WTC11 (cell line): ENCODE data around the gene NPHP3. TPM values are rescaled to one million over a fixed set of nuclear protein-coding genes. Genes with fewer than 3 reads are reported as not detected.

ENCODE experiments used
- ATAC-seq: fragments of 200-7000 bp; cut with Tn5 transposase; 2 replicates; pipeline ENCODE4 v1.10.0; 2021; ENCODE audit warnings: mild to moderate bottlenecking, moderate library complexity
- CTCF ChIA-PET: fragments of 300-600 bp; sonication (Branson Sonifier 250); formaldehyde crosslinking; loops from one replicate; lab custom pipeline; 2021; ENCODE audit warnings: antibody characterized with exemption; lab: Charles Lee
- POLR2A ChIA-PET: fragments of 350-600 bp; sonication (Branson Sonifier 250); formaldehyde crosslinking; loops from one replicate; lab custom pipeline; 2021; ENCODE audit warnings: antibody characterized with exemption; lab: Charles Lee
- DNase-seq: peaks from one replicate; pipeline ENCODE4 v3.0.0; 2021; ENCODE audit warnings: low spot score
- H3K27ac Mint-ChIP-seq: 2 replicates; pipeline ENCODE4 v1.8.0; 2021; ENCODE audit warnings: mixed read lengths
- H3K27me3 Mint-ChIP-seq: 2 replicates; pipeline ENCODE4 v1.8.0; 2021; ENCODE audit warnings: low read depth, mild to moderate bottlenecking, moderate library complexity, mixed read lengths
- H3K36me3 Mint-ChIP-seq: 2 replicates; pipeline ENCODE4 v1.8.0; 2021; ENCODE audit warnings: mixed read lengths
- H3K4me1 Mint-ChIP-seq: 2 replicates; pipeline ENCODE4 v1.8.0; 2022; ENCODE audit warnings: mixed read lengths
- H3K4me3 Mint-ChIP-seq: 2 replicates; pipeline ENCODE4 v1.8.0; 2021; ENCODE audit warnings: mild to moderate bottlenecking, moderate library complexity, mixed read lengths
- H3K9me3 Mint-ChIP-seq: 2 replicates; pipeline ENCODE4 v1.8.0; 2021; ENCODE audit warnings: mixed read lengths
- CBFB ChIP-seq: sonication (generic); formaldehyde crosslinking; IDR thresholded peaks from 2 replicates; pipeline ENCODE4 v1.8.1; 2022; ENCODE audit warnings: mild to moderate bottlenecking, low read depth, missing genetic modification reagents
- CREB1 ChIP-seq: sonication (generic); formaldehyde crosslinking; IDR thresholded peaks from 2 replicates; pipeline ENCODE4 v1.8.0; 2023; ENCODE audit warnings: mild to moderate bottlenecking, missing genetic modification reagents
- CREM ChIP-seq: sonication (generic); formaldehyde crosslinking; IDR thresholded peaks from 2 replicates; pipeline ENCODE4 v1.8.1; 2022; ENCODE audit warnings: mild to moderate bottlenecking, missing genetic modification reagents, moderate library complexity
- E2F4 ChIP-seq: sonication (generic); formaldehyde crosslinking; IDR thresholded peaks from 2 replicates; pipeline ENCODE4 v1.8.1; 2022; ENCODE audit warnings: low read depth, mild to moderate bottlenecking, moderate library complexity, missing genetic modification reagents, borderline replicate concordance
- ETV6 ChIP-seq: sonication (generic); formaldehyde crosslinking; IDR thresholded peaks from 2 replicates; pipeline ENCODE4 v1.8.1; 2022; ENCODE audit warnings: mild to moderate bottlenecking, missing genetic modification reagents
- FOXP1 ChIP-seq: sonication (generic); formaldehyde crosslinking; IDR thresholded peaks from 2 replicates; pipeline ENCODE4 v1.8.0; 2022; ENCODE audit warnings: missing genetic modification reagents, mild to moderate bottlenecking, moderate library complexity, borderline replicate concordance
- GTF2I ChIP-seq: fragments of 250-450 bp; sonication (Bioruptor Pico); conservative IDR thresholded peaks from 2 replicates; pipeline ENCODE4 v1.4.0; 2021; ENCODE audit warnings: mild to moderate bottlenecking
- JAZF1 ChIP-seq: fragments of 250-450 bp; sonication (Bioruptor Pico); IDR thresholded peaks from 2 replicates; pipeline ENCODE4 v1.9.0; 2021; ENCODE audit warnings: moderate library complexity, mild to moderate bottlenecking, inconsistent platforms
- NFYB ChIP-seq: sonication (generic); formaldehyde crosslinking; conservative IDR thresholded peaks from 2 replicates; pipeline ENCODE4 v1.8.0; 2022; ENCODE audit warnings: low read depth, missing genetic modification reagents
- OVOL2 ChIP-seq: fragments of 250-450 bp; sonication (Bioruptor Pico); IDR thresholded peaks from 2 replicates; pipeline ENCODE4 v1.9.0; 2021; ENCODE audit warnings: mild to moderate bottlenecking, borderline replicate concordance
- SMAD3 ChIP-seq: sonication (generic); formaldehyde crosslinking; IDR thresholded peaks from 2 replicates; pipeline ENCODE4 v1.8.0; 2022; ENCODE audit warnings: missing genetic modification reagents, mild to moderate bottlenecking, borderline replicate concordance
- USF1 ChIP-seq: sonication (generic); formaldehyde crosslinking; IDR thresholded peaks from 2 replicates; pipeline ENCODE4 v1.8.0; 2022; ENCODE audit warnings: mild to moderate bottlenecking, missing genetic modification reagents
- ZNF396 ChIP-seq: fragments of 250-450 bp; sonication (Bioruptor Pico); IDR thresholded peaks from 2 replicates; pipeline ENCODE4 v1.8.0; 2021; ENCODE audit warnings: mild to moderate bottlenecking, moderate library complexity, borderline replicate concordance
- ZNF416 ChIP-seq: fragments of 250-450 bp; sonication (Bioruptor Pico); IDR thresholded peaks from 2 replicates; pipeline ENCODE4 v1.9.0; 2021; ENCODE audit warnings: mild to moderate bottlenecking, inconsistent platforms
- ZNF423 ChIP-seq: fragments of 250-450 bp; sonication (Bioruptor Pico); IDR thresholded peaks from 2 replicates; pipeline ENCODE4 v2.1.2; 2022; ENCODE audit warnings: mild to moderate bottlenecking, moderate library complexity
- ZNF512 ChIP-seq: sonication (generic); formaldehyde crosslinking; IDR thresholded peaks from 2 replicates; pipeline ENCODE4 v1.8.1; 2022; ENCODE audit warnings: missing genetic modification reagents, borderline replicate concordance
- total RNA-seq: library from RNA; stranded (reverse); gene quantifications from 3 replicates; pipeline ENCODE4 v1.2.3, GENCODE V29; 2021
- TF ChIP-seq, protein P1 (sequence below): fragments of 250-450 bp; sonication (Bioruptor Pico); IDR thresholded peaks from 2 replicates; pipeline ENCODE4 v1.9.0; 2021; ENCODE audit warnings: mild to moderate bottlenecking
- TF ChIP-seq, protein P2 (sequence below): sonication (generic); formaldehyde crosslinking; IDR thresholded peaks from 2 replicates; pipeline ENCODE4 v1.8.0; 2023; ENCODE audit warnings: missing genetic modification reagents
- TF ChIP-seq, protein P3 (sequence below): sonication (generic); formaldehyde crosslinking; IDR thresholded peaks from 2 replicates; pipeline ENCODE4 v1.8.1; 2023; ENCODE audit warnings: mild to moderate bottlenecking, missing genetic modification reagents, moderate library complexity

The NPHP3 gene
- total RNA-seq, 1 experiment from 2014 or later: 15.4 TPM

- H3K4me3 Mint-ChIP-seq: no peak overlapping the region
- peak overlapping the region; percentile 34; the same call in 1 of the 2 replicates for H3K27ac Mint-ChIP-seq
- ATAC-seq: no peak
- H3K4me1 Mint-ChIP-seq: no peaks in the 10 kb centered on the region
- H3K9me3 Mint-ChIP-seq: no peaks in the 10 kb centered on the region
- CTCF ChIA-PET: interaction anchor here (1.5 to 3.3 kb wide), 8 partner anchors 12 to 237 kb away, joined by 4 to 35 read pairs (median 8); partner anchors contain the start of genes ACAD11 and UBA5
- H3K36me3 Mint-ChIP-seq: no peaks in the 10 kb centered on the region; the same call in 1 of the 2 replicates
- no peak for TF ChIP-seq ZNF512 (CRISPR knock-in tag)
- TF ChIP-seq NFYB (CRISPR knock-in tag): no peak
- TF ChIP-seq E2F4 (CRISPR knock-in tag): no peak
- TF ChIP-seq OVOL2 (CRISPR knock-in tag): no peak
- TF ChIP-seq, protein P1, sequence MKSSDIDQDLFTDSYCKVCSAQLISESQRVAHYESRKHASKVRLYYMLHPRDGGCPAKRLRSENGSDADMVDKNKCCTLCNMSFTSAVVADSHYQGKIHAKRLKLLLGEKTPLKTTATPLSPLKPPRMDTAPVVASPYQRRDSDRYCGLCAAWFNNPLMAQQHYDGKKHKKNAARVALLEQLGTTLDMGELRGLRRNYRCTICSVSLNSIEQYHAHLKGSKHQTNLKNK (CRISPR knock-in tag): no peak
- no peak for TF ChIP-seq CREB1 (CRISPR knock-in tag)
- no peak for TF ChIP-seq ZNF396
- TF ChIP-seq GTF2I (CRISPR knock-in tag): no peak
- TF ChIP-seq JAZF1 (CRISPR knock-in tag): no peak
- TF ChIP-seq, protein P2, sequence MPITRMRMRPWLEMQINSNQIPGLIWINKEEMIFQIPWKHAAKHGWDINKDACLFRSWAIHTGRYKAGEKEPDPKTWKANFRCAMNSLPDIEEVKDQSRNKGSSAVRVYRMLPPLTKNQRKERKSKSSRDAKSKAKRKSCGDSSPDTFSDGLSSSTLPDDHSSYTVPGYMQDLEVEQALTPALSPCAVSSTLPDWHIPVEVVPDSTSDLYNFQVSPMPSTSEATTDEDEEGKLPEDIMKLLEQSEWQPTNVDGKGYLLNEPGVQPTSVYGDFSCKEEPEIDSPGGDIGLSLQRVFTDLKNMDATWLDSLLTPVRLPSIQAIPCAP (CRISPR knock-in tag): no peak
- TF ChIP-seq ZNF416 (CRISPR knock-in tag): no peak
- no peak for TF ChIP-seq CREM (CRISPR knock-in tag)
- no peak for TF ChIP-seq ZNF423 (CRISPR knock-in tag)
- no peak for TF ChIP-seq SMAD3 (CRISPR knock-in tag)
- no peak for TF ChIP-seq USF1 (CRISPR knock-in tag)
- no peak for TF ChIP-seq ETV6 (CRISPR knock-in tag)
- no peak for TF ChIP-seq FOXP1 (CRISPR knock-in tag)
- no peak for TF ChIP-seq CBFB
- TF ChIP-seq, all 79 proteins: peak for 0
- DNase-seq: no peak
- POLR2A ChIA-PET: no interaction called here
- no peaks in the 10 kb centered on the region for H3K27me3 Mint-ChIP-seq
Measured at GRCh38 chr3:132643366-132643765, 78.8 kb downstream of the NPHP3 start.

GRCh38 chr3:132642539-132642847 is 79.7 kb downstream of the NPHP3 start:
- H3K4me1 Mint-ChIP-seq: no peaks in the 10 kb centered on the region
- POLR2A ChIA-PET: no interaction called here
- H3K36me3 Mint-ChIP-seq: no peaks in the 10 kb centered on the region; the same call in 1 of the 2 replicates
- H3K9me3 Mint-ChIP-seq: no peaks in the 10 kb centered on the region
- no peak for ATAC-seq
- CTCF ChIA-PET: interaction anchor here (0.6 to 3.3 kb wide), 17 partner anchors 11 to 285 kb away, joined by 3 to 35 read pairs (median 4); partner anchors contain the start of genes ACAD11, DNAJC13 and UBA5
- TF ChIP-seq, protein P3, sequence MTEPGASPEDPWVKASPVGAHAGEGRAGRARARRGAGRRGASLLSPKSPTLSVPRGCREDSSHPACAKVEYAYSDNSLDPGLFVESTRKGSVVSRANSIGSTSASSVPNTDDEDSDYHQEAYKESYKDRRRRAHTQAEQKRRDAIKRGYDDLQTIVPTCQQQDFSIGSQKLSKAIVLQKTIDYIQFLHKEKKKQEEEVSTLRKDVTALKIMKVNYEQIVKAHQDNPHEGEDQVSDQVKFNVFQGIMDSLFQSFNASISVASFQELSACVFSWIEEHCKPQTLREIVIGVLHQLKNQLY (CRISPR knock-in tag): no peak
- H3K27me3 Mint-ChIP-seq: no peaks in the 10 kb centered on the region
- no peak overlapping the region for H3K27ac Mint-ChIP-seq
- no peak overlapping the region for H3K4me3 Mint-ChIP-seq
- DNase-seq: no peak
